Neutrophil (primary cell): ENCODE results near the gene EFCAB6.

Experiments used
- H3K27ac ChIP-seq: fragments of 200-600 bp; sonication (generic); 2 replicates; pipeline ENCODE4 v1.5.1; 2016; ENCODE audit warnings: mild to moderate bottlenecking, moderate library complexity
- H3K27me3 ChIP-seq: fragments of 200-600 bp; sonication (generic); 2 replicates; pipeline ENCODE4 v1.6.0; 2016; ENCODE audit warnings: mild to moderate bottlenecking
- H3K36me3 ChIP-seq: fragments of 200-600 bp; sonication (generic); 2 replicates; pipeline ENCODE4 v1.5.1; 2017
- H3K4me1 ChIP-seq, 2 experiments: fragments of 200-600 bp in 1 of 2; sonication (generic) in 1 of 2; 1 replicate in 1 of 2; 2 replicates in 1 of 2; pipeline versions ENCODE4 v1.5.1 to v1.6.1; 2013 to 2016; ENCODE audit warnings: low read depth in 1 of 2, low read length in 1 of 2, mild to moderate bottlenecking in 1 of 2, moderate library complexity in 1 of 2; ENCODE audit not compliant: control insufficient read depth in 1 of 2, insufficient read depth in 1 of 2
- H3K4me3 ChIP-seq, 2 experiments: fragments of 200-600 bp in 1 of 2; sonication (generic) in 1 of 2; 1 replicate in 1 of 2; 2 replicates in 1 of 2; pipeline ENCODE4 v1.5.1; 2013 to 2016; ENCODE audit warnings: low read depth in 1 of 2, low read length in 1 of 2, mild to moderate bottlenecking in 1 of 2, moderate library complexity in 1 of 2
- H3K9me3 ChIP-seq: fragments of 200-600 bp; sonication (generic); 2 replicates; pipeline ENCODE4 v1.5.1; 2016
- TF ChIP-seq, protein P1 (sequence below): fragments of 200-600 bp; sonication (generic); IDR thresholded peaks from 2 replicates; pipeline ENCODE4 v1.5.1; 2016; ENCODE audit warnings: antibody characterized with exemption

EFCAB6 gene

GRCh38 chr22:43515411-43515810 lies 296.7 kb downstream of the EFCAB6 start:
- Histone ChIP-seq H3K27me3 (no peaks in the 10 kb centered on the region), H3K4me1 (no peaks in the 10 kb centered on the region), H3K27ac (no peak overlapping the region), H3K9me3 (no peaks in the 10 kb centered on the region), H3K4me3 (no peak overlapping the region), H3K36me3 (no peaks in the 10 kb centered on the region)
- TF ChIP-seq, protein P1, sequence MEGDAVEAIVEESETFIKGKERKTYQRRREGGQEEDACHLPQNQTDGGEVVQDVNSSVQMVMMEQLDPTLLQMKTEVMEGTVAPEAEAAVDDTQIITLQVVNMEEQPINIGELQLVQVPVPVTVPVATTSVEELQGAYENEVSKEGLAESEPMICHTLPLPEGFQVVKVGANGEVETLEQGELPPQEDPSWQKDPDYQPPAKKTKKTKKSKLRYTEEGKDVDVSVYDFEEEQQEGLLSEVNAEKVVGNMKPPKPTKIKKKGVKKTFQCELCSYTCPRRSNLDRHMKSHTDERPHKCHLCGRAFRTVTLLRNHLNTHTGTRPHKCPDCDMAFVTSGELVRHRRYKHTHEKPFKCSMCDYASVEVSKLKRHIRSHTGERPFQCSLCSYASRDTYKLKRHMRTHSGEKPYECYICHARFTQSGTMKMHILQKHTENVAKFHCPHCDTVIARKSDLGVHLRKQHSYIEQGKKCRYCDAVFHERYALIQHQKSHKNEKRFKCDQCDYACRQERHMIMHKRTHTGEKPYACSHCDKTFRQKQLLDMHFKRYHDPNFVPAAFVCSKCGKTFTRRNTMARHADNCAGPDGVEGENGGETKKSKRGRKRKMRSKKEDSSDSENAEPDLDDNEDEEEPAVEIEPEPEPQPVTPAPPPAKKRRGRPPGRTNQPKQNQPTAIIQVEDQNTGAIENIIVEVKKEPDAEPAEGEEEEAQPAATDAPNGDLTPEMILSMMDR = no peak

- H3K27ac ChIP-seq = no peak overlapping the region
- H3K4me3 ChIP-seq = no peak overlapping the region
- no peaks in the 10 kb centered on the region for H3K27me3 ChIP-seq
- no peaks in the 10 kb centered on the region for H3K9me3 ChIP-seq
- no peaks in the 10 kb centered on the region for H3K4me1 ChIP-seq
- H3K36me3 ChIP-seq = no peaks in the 10 kb centered on the region
- TF ChIP-seq, protein P1 = no peak
These were observed 297.5 kb downstream of the EFCAB6 start for GRCh38 chr22:43514476-43515157.

GRCh38 chr22:43512279-43512678 lies 299.8 kb downstream of the EFCAB6 start:
- Histone ChIP-seq H3K4me1 (no peaks in the 10 kb centered on the region), H3K27me3 (no peaks in the 10 kb centered on the region), H3K27ac (no peak overlapping the region), H3K4me3 (no peak overlapping the region), H3K9me3 (no peaks in the 10 kb centered on the region), H3K36me3 (no peaks in the 10 kb centered on the region)
- TF ChIP-seq, protein P1 = no peak

DNA sequence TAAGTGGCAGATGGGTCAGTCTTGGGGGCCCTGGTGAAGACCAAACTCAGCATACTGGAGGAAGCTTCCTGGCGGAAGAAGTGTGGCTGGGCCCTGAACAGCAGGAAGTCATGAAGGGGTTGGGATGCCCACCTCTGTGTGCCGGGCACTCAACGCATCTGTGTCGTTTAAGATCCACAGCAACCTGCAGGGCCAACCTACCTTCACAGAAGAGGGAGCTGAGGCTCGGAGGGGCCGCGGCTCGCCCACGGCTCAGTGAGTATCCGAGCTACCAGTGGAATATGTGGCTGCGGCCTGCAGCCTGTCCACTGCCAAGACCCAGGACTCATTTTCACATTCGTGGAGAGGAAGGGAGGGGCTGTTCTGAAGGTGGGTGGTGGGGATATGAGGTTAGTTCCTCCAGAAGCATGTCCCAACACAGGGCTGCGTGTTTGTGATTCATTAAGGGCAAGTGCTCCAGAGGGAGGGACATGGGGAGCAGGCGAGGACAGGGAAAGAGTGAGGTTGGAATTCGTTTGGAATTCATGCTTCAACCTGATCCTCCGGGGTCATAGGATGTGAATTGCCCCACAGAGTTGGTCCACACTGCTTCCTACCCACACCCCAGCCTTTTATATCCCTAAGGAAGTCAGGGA lies 300.7 kb downstream of the EFCAB6 start:
- TF ChIP-seq, protein P1 = no peak
- Histone ChIP-seq H3K4me3 (no peak overlapping the region), H3K9me3 (no peaks in the 10 kb centered on the region), H3K36me3 (no peaks in the 10 kb centered on the region), H3K27me3 (no peaks in the 10 kb centered on the region), H3K4me1 (no peaks in the 10 kb centered on the region), H3K27ac (no peak overlapping the region)

DNA sequence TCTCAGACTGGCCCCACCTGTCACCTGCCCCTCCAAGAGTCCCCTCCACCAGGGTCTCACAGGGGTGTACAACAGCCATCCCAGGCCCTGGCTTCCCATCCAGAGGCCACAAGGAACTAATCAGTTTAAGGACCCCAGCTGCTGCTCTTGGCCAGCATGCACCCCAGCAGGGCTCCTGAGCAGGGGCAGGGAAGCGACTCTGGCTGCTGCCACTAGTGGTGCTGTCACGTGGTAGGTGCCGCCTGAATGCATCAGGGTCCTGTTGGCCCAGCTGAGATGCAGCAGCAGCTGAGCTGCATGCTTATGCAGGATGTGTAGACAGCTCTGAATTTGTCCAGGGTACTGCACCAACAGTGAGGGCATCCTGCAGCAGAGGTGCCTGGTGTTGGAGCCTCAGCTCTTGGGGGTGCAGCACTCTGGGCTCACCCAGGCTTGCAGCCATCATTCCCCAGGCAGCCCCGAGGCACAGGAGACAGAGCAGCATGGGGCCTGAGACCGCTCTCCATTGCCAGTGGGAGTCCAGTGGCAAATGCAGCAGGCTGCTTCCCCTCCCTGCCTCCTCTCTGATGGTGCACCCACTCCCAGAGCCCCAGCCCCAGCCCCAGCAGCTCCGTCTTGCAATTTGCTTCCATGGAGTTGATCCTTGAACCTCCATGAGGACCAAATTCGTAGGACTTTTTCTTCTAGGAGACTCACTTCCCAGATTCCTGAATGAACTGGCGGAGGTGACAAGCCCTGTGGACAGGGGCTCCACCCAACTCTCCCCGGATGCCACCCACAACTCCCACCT lies 301.6 kb downstream of the EFCAB6 start:
- Histone ChIP-seq H3K9me3 (no peaks in the 10 kb centered on the region), H3K27me3 (no peaks in the 10 kb centered on the region), H3K27ac (no peak overlapping the region), H3K36me3 (no peaks in the 10 kb centered on the region), H3K4me1 (no peaks in the 10 kb centered on the region), H3K4me3 (no peak overlapping the region)
- TF ChIP-seq, protein P1 = no peak
